Measurements from ENCODE around the gene TGFBI. TPM values are rescaled to one million over a fixed set of nuclear protein-coding genes. Genes with fewer than 3 reads are reported as not detected.

Gene TGFBI
- total RNA-seq, 1 experiment from 2014 or later = 142 TPM

- no peaks in the 10 kb centered on the region for H3K4me1 ChIP-seq
- no peak for DNase-seq
- H3K27me3 ChIP-seq (replicated peaks; ENCODE audit: control insufficient read depth, insufficient read depth, low read length) = no peaks in the 10 kb centered on the region
- no peaks in the 10 kb centered on the region for H3K4me1 Mint-ChIP-seq (ENCODE audit: low read depth, unreplicated experiment)
- H3K36me3 ChIP-seq (ENCODE audit: control insufficient read depth, insufficient read depth, low read length) = no peaks in the 10 kb centered on the region
- POLR2A ChIA-PET = no interaction called here
- H3K27ac Mint-ChIP-seq (ENCODE audit: unreplicated experiment) = no peak overlapping the region
- peaks cover 13% of the 10 kb centered on the region for H3K36me3 Mint-ChIP-seq (ENCODE audit: insufficient read depth, unreplicated experiment)
- no peak overlapping the region for H3K4me3 Mint-ChIP-seq (ENCODE audit: unreplicated experiment)
- no peaks in the 10 kb centered on the region for H3K27me3 Mint-ChIP-seq (ENCODE audit: insufficient read depth, unreplicated experiment)
- no peak overlapping the region for H3K4me3 ChIP-seq (ENCODE audit: low read depth, low read length)
- intact Hi-C loops (cut with micrococcal nuclease; ENCODE audit: unreplicated experiment) = no loop called here
- no peak for TF ChIP-seq CTCF (IDR thresholded peaks at IDR 0.05; ENCODE audit: insufficient read depth in 1 of 2, low read depth in 1 of 2, low read length in 1 of 2, severe bottlenecking in 1 of 2, unreplicated experiment in 1 of 2)
- no TSS peak for BruUV-seq (replicated peaks)
- H3K9me3 ChIP-seq = no peaks in the 10 kb centered on the region
- H3K9me3 Mint-ChIP-seq (ENCODE audit: unreplicated experiment) = peaks cover 9% of the 10 kb centered on the region
- CTCF ChIA-PET = no interaction called here
Observed at GRCh38 chr5:136042156-136042555, 13.4 kb downstream of the TGFBI start.

GRCh38 chr5:136042665-136043121 lies 13.9 kb downstream of the TGFBI start:
- no peaks in the 10 kb centered on the region for H3K27me3 Mint-ChIP-seq (ENCODE audit: insufficient read depth, unreplicated experiment)
- no peak overlapping the region for H3K27ac Mint-ChIP-seq (ENCODE audit: unreplicated experiment)
- POLR2A ChIA-PET = no interaction called here
- intact Hi-C loops (cut with micrococcal nuclease; ENCODE audit: unreplicated experiment) = no loop called here
- no peak overlapping the region for H3K4me3 Mint-ChIP-seq (ENCODE audit: unreplicated experiment)
- Histone ChIP-seq H3K36me3 (ENCODE audit: control insufficient read depth, insufficient read depth, low read length) (no peaks in the 10 kb centered on the region), H3K9me3 (no peaks in the 10 kb centered on the region), H3K4me1 (no peaks in the 10 kb centered on the region), H3K27me3 (replicated peaks; ENCODE audit: control insufficient read depth, insufficient read depth, low read length) (no peaks in the 10 kb centered on the region), H3K4me3 (ENCODE audit: low read depth, low read length) (no peak overlapping the region)
- H3K36me3 Mint-ChIP-seq (ENCODE audit: insufficient read depth, unreplicated experiment) = peaks cover 7% of the 10 kb centered on the region
- H3K4me1 Mint-ChIP-seq (ENCODE audit: low read depth, unreplicated experiment) = no peaks in the 10 kb centered on the region
- peaks cover 4% of the 10 kb centered on the region for H3K9me3 Mint-ChIP-seq (ENCODE audit: unreplicated experiment)
- TF ChIP-seq CTCF (IDR thresholded peaks at IDR 0.05; ENCODE audit: insufficient read depth in 1 of 2, low read depth in 1 of 2, low read length in 1 of 2, severe bottlenecking in 1 of 2, unreplicated experiment in 1 of 2) = no peak
- CTCF ChIA-PET = no interaction called here
- DNase-seq = no peak
- no TSS peak for BruUV-seq (replicated peaks)

GRCh38 chr5:136043551-136043950 lies 14.8 kb downstream of the TGFBI start:
- no peak overlapping the region for H3K27ac Mint-ChIP-seq (ENCODE audit: unreplicated experiment)
- Histone ChIP-seq H3K4me3 (ENCODE audit: low read depth, low read length) (no peak overlapping the region), H3K4me1 (no peaks in the 10 kb centered on the region), H3K36me3 (ENCODE audit: control insufficient read depth, insufficient read depth, low read length) (no peaks in the 10 kb centered on the region), H3K27me3 (replicated peaks; ENCODE audit: control insufficient read depth, insufficient read depth, low read length) (no peaks in the 10 kb centered on the region), H3K9me3 (no peaks in the 10 kb centered on the region)
- H3K27me3 Mint-ChIP-seq (ENCODE audit: insufficient read depth, unreplicated experiment) = no peaks in the 10 kb centered on the region
- no TSS peak for BruUV-seq (replicated peaks)
- TF ChIP-seq CTCF (IDR thresholded peaks at IDR 0.05; ENCODE audit: insufficient read depth in 1 of 2, low read depth in 1 of 2, low read length in 1 of 2, severe bottlenecking in 1 of 2, unreplicated experiment in 1 of 2) = no peak
- DNase-seq = no peak
- intact Hi-C loops (cut with micrococcal nuclease; ENCODE audit: unreplicated experiment) = no loop called here
- ChIA-PET POLR2A (no interaction called here), CTCF (no interaction called here)
- H3K4me1 Mint-ChIP-seq (ENCODE audit: low read depth, unreplicated experiment) = no peaks in the 10 kb centered on the region
- H3K9me3 Mint-ChIP-seq (ENCODE audit: unreplicated experiment) = no peaks in the 10 kb centered on the region
- H3K4me3 Mint-ChIP-seq (ENCODE audit: unreplicated experiment) = no peak overlapping the region
- H3K36me3 Mint-ChIP-seq (ENCODE audit: insufficient read depth, unreplicated experiment) = no peaks in the 10 kb centered on the region
